Lower lobe of right lung (tissue), 2 donors: Measurements from ENCODE around the gene SPRR5. TPM values are rescaled to one million over a fixed set of nuclear protein-coding genes. Genes with fewer than 3 reads are reported as not detected.

Experiments
- ATAC-seq, 2 donors: fragments of 200-7000 bp; cut with Tn5 transposase; one replicate each; pipeline ENCODE4 v1.9.1; 2020 to 2022; ENCODE audit warnings: mild to moderate bottlenecking in 2 of 2, moderate library complexity in 2 of 2
- DNase-seq: peaks from one replicate; pipeline ENCODE4 v3.0.0-alpha.2; 2020
- H3K27ac ChIP-seq: fragments of 200-600 bp; one replicate; pipeline ENCODE4 v1.8.0; 2022
- H3K27me3 ChIP-seq: fragments of 200-600 bp; one replicate; pipeline ENCODE4 v1.8.0; 2022; ENCODE audit warnings: low read depth
- H3K36me3 ChIP-seq: fragments of 200-600 bp; one replicate; pipeline ENCODE4 v1.8.0; 2022; ENCODE audit warnings: mild to moderate bottlenecking
- H3K4me1 ChIP-seq: fragments of 200-600 bp; one replicate; pipeline ENCODE4 v1.8.0; 2022
- H3K4me3 ChIP-seq: fragments of 200-600 bp; one replicate; pipeline ENCODE4 v1.8.0; 2022; ENCODE audit warnings: mild to moderate bottlenecking
- H3K9me3 ChIP-seq: fragments of 200-600 bp; one replicate; pipeline ENCODE4 v1.8.0; 2022
- CTCF ChIP-seq: fragments of 200-600 bp; IDR thresholded peaks from one replicate; pipeline ENCODE4 v1.8.0; 2022; ENCODE audit warnings: antibody characterized with exemption, mild to moderate bottlenecking
- intact Hi-C: fragments of 100-400 bp; cut with DNase I; formaldehyde crosslinking; loops from one replicate; pipeline ENCODE4 v1.11.0; 2022
- total RNA-seq: library from RNA; stranded (reverse); fragmentation: NEBNext Ultra II Directional; extraction: Animal tissue kit (Norgen Biotek cat#: 25700); gene quantifications from one replicate; pipeline ENCODE4 v1.2.1, GENCODE V29; 2021
- donor health status: DM: no; HTN: yes; CAD: no; lungs with severe emphysema.

SPRR5 gene
- total RNA-seq, 1 donor from 2014 or later = not detected

GRCh38 chr1:152932170-152932811 is 14.7 kb upstream of the SPRR5 start:
- ATAC-seq (peak; percentile 65 to 86), DNase-seq (no peak)
- Histone ChIP-seq H3K27ac (no peak overlapping the region), H3K36me3 (no peaks in the 10 kb centered on the region), H3K9me3 (no peaks in the 10 kb centered on the region), H3K4me1 (no peaks in the 10 kb centered on the region), H3K27me3 (no peaks in the 10 kb centered on the region), H3K4me3 (no peak overlapping the region)
- intact Hi-C loops = no loop called here
- TF ChIP-seq CTCF = no peak

- H3K27me3 ChIP-seq = no peaks in the 10 kb centered on the region
- no peaks in the 10 kb centered on the region for H3K4me1 ChIP-seq
- H3K36me3 ChIP-seq = no peaks in the 10 kb centered on the region
- ATAC-seq (no peak), DNase-seq (no peak)
- H3K27ac ChIP-seq = no peak overlapping the region
- no peaks in the 10 kb centered on the region for H3K9me3 ChIP-seq
- no peak overlapping the region for H3K4me3 ChIP-seq
- TF ChIP-seq CTCF = no peak
- intact Hi-C loops = no loop called here
Observed at GRCh38 chr1:152933196-152933595, 13.8 kb upstream of the SPRR5 start.

GRCh38 chr1:152940614-152941013 is 6.4 kb upstream of the SPRR5 start:
- Histone ChIP-seq H3K27ac (no peak overlapping the region), H3K4me1 (no peaks in the 10 kb centered on the region), H3K9me3 (no peaks in the 10 kb centered on the region), H3K4me3 (no peak overlapping the region), H3K36me3 (no peaks in the 10 kb centered on the region), H3K27me3 (peaks cover under 1% of the 10 kb centered on the region)
- DNase-seq (no peak), ATAC-seq (no peak)
- TF ChIP-seq CTCF = no peak
- intact Hi-C loops = no loop called here

GRCh38 chr1:152941037-152941711 is 5.8 kb upstream of the SPRR5 start:
- Histone ChIP-seq H3K36me3 (no peaks in the 10 kb centered on the region), H3K27me3 (peaks cover 3% of the 10 kb centered on the region), H3K4me3 (no peak overlapping the region), H3K9me3 (no peaks in the 10 kb centered on the region), H3K27ac (no peak overlapping the region), H3K4me1 (no peaks in the 10 kb centered on the region)
- no peak for TF ChIP-seq CTCF
- intact Hi-C loops = no loop called here
- no peak for ATAC-seq
- no peak for DNase-seq

- DNase-seq = no peak
- Histone ChIP-seq H3K27ac (no peak overlapping the region), H3K9me3 (no peaks in the 10 kb centered on the region), H3K27me3 (peaks cover 3% of the 10 kb centered on the region), H3K4me1 (no peaks in the 10 kb centered on the region), H3K36me3 (no peaks in the 10 kb centered on the region), H3K4me3 (no peak overlapping the region)
- ATAC-seq = no peak
- no peak for TF ChIP-seq CTCF
- intact Hi-C loops = no loop called here
Observed at GRCh38 chr1:152942161-152942560, 4.8 kb upstream of the SPRR5 start.
